ENCODE measurements around the gene INPP5F.

Gene INPP5F, protein sequence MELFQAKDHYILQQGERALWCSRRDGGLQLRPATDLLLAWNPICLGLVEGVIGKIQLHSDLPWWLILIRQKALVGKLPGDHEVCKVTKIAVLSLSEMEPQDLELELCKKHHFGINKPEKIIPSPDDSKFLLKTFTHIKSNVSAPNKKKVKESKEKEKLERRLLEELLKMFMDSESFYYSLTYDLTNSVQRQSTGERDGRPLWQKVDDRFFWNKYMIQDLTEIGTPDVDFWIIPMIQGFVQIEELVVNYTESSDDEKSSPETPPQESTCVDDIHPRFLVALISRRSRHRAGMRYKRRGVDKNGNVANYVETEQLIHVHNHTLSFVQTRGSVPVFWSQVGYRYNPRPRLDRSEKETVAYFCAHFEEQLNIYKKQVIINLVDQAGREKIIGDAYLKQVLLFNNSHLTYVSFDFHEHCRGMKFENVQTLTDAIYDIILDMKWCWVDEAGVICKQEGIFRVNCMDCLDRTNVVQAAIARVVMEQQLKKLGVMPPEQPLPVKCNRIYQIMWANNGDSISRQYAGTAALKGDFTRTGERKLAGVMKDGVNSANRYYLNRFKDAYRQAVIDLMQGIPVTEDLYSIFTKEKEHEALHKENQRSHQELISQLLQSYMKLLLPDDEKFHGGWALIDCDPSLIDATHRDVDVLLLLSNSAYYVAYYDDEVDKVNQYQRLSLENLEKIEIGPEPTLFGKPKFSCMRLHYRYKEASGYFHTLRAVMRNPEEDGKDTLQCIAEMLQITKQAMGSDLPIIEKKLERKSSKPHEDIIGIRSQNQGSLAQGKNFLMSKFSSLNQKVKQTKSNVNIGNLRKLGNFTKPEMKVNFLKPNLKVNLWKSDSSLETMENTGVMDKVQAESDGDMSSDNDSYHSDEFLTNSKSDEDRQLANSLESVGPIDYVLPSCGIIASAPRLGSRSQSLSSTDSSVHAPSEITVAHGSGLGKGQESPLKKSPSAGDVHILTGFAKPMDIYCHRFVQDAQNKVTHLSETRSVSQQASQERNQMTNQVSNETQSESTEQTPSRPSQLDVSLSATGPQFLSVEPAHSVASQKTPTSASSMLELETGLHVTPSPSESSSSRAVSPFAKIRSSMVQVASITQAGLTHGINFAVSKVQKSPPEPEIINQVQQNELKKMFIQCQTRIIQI

DNA sequence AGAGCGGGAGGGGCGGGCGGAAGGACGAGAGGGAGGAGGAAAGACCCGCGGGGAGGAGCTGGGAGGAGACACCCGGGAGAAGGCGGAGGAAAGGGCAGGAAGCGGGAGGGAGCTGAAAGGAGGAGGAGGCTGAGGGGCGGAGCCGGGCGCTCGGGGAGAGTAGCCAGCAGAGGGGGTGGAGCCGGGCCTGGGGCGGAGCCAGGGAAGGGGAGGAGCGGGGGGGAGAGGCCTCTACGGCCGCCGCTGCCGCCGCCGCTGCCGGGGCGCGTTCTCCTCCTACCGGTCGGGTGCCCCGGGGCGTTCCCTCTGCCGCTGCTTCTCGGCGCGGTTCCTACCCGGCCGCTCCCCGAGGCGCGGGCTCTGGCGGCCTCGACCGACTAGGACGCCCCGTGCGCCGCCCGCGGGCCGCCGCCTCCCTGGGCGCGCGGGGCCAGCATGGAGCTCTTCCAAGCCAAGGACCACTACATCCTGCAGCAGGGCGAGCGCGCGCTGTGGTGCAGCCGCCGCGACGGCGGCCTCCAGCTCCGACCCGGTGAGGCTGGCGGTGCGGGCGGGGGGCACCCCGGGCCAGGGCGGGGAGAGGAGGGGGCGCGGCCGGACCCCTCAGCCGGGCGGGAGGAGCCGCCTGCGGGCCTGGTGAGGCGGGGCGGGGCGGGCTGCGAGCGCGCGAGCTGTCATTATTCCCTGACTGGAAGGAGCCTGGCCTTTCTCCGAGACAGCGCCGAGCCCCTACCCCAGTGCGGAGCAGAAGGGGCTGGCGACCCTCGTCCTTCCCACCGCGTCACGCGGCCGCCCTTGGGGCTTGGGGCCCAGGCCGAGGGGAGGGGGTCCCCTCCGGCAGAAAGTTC, at the start of gene INPP5F:
Gene INPP5F, plus strand, starts transcription at position 223 of the 848 bp plus-strand sequence. Its CDS starts 213 bp downstream, at position 436.
- peak; percentile 99 for DNase-seq

DNA sequence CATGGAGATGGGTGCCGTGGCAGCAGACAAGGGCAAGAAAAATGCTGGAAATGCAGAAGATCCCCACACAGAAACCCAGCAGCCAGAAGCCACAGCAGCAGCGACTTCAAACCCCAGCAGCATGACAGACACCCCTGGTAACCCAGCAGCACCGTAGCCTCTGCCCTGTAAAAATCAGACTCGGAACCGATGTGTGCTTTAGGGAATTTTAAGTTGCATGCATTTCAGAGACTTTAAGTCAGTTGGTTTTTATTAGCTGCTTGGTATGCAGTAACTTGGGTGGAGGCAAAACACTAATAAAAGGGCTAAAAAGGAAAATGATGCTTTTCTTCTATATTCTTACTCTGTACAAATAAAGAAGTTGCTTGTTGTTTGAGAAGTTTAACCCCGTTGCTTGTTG, 48.7 kb upstream of the INPP5F start:
- no peak for DNase-seq

DNA sequence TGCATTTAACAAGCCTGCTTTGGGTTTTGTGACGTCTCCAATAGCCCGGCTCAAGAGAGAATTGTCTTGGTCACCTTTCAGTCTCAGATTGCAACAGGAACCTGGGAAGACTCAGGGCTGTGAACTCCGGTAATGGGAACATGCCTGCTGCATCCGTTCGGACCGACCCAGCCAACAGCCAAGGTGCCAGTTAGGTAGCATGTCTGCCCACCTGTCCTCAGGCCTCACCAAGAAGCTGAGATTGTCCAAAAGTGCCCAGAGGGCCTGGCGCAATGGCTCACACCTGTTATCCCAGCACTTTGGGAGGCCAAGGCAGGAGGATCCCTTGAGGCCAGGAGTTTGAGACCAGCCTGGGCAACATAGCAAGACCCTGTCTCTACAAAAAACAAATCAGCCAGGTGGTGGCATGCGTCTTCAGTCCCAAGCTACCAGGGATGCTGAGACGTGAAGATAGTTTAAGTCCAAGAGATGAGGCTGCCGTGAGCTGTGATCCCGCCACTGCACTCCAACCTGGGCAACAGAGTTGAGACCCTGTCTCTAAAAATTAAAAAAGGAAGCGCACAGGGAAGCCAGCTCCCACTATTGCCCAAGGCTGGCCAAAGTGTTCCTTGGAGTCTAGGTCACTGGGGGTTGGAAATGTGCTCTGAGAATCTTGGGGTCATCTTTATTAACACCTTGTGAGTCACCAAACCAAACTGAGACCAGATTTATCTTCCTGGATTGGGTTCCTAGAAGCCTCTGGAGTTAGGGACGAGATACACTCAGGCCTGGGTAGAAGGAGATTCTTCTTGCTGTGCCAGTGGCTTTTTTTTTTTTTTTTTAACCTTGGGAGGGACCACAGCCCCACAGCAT, 47.7 kb upstream of the INPP5F start:
- DNase-seq, result no peak

DNA sequence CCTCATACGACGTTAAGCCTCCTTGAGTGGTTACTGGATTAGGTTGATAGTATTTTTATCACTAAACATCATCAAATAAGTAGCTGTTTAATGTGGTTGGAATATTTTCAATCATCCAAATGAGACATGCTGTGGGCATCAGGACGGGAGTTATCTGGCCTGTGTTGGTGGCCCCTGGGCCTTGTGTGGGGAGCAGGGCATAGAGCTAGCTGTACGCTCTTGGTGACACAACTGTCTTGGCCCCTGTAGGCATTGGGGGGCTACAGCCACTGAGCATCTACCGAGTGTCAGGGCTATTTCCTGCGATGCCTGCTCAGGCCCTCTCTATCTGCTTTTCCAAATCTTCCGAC, 46.4 kb upstream of the INPP5F start:
- DNase-seq, result no peak

DNA sequence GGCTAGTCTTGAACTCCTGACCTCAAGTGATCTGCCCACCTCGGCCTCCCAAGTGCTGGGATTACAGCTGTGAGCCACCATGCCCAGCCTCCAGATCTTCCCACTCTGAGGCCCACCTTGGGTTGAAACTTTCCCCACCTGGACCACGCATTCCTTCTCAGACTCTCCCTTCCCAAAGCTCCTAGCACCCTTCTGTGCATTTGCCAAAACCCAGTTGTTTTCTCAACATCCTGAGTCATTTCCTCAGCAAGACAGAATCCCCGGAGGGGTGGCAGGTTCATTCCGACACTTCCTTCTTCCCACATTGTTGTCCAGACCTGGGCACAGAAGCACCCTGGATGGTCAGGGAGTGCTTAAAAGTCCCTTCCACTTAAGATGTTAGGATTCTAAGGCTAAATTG, 45.8 kb upstream of the INPP5F start:
- DNase-seq, result no peak

DNA sequence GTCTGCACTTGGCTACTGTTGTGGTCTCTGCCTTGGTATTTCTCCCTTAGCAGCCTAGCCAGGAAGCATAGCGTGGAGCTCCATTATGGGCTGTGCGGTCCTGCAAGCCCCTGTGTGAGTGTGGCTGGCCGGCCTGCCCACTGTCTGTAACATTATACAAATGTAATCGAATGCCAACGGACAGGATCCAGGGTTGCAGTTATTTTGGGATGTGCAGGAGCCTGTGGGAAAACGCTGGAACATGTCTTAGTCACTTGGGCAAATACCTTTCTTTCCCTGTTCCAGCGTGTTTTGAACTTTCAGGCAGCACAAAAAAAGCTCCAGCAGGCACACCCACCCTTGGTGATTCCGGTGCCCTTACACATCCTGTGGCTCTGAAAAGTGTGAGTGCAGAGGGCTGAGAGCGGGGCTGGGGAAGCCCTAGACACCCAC, 45.2 kb upstream of the INPP5F start:
- DNase-seq, result no peak

DNA sequence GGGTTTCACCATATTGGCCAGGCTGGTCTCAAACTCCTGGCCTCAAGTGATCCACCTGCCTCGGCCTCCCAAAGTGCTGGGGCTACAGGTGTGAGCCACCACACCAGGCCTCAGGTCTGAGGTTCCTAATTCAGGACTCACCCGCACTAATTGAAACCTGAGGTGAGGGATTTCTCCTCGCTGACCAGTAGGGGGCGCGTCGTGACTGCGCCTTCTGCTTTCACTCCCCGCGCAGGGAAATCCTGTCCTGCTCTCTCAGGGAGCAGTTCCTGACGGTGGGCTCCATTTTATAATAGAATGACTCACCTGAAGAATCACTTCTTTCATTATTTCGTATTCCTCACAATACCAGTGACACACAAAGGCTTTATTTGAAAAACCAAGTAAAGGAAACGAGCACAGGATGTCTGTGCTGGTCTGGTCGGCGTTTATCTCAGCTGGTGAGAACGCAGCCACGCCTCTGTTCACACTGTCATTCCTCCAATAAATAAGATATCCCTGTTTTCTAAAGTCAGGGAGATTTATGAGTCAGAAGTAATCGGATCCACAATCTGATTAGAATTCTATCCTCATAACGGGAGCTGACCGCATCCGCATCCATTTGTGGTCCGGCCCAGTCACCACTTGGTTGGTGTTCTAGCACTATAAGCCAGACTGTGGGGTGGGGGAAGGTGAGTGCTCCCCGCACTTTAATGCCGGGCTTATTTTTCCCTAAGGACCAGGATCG, 39.2 kb upstream of the INPP5F start:
- DNase-seq, result peak; percentile 86

DNA sequence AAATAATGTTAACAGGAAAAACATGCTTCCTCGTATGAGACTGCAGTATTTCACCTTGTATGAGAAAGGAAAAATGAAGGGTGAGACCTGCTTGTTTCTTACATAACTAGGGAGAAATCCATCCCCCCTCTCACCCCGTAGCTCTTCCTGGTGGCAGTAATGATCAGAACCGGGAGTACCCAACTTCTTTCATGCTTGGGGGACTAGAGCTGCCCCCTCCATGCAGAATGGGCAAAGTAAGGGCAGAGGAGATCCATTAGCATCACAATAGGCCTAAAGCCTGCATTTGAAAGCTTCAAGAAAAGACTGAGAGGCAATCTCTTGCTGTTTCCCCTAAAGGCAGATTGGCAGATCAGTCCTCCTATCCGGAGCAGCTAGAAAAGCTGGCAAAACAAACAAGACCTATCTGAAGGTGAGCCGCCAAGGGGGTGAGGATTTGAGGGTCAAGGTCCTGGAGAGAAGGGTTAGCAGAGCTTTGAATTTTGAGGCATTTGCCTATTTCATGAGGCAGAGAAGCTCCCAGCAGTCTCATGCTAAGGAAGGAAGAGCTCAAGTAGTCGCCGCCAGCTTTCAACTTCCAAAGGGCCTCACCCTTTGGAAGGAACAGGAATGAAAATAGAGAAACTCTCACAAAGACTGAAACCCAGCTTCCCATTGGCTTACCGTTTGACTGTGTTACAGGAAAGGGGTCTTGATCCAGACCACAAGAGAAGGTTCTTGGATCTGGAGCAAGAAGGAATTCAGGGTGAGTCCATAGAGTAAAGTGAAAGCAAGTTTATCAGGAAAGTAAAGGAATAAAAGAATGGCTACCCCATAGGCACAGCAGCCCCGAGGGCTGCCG, 38.4 kb upstream of the INPP5F start:
- DNase-seq, result no peak

DNA sequence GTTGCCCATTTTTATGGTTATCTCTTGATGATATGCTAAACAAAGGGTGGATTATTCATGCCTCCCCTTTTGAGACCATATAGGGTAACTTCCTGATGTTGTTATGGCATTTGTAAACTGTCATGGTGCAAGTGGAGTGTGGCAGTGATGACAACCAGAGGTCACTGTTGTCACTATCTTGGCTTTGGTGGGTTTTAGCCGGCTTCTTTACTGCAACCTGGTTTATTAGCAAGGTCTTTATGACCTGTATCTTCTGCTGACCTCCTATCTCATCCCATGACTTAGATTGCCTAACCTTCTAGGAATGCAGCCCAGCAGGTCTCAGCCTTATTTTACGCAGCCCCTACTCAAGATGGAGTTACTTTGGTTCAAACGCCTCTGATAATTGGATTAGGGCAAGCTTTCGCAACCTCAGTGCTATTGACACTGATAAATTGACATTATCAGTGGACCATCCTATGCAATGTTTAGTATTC, 37.8 kb upstream of the INPP5F start:
- DNase-seq, result no peak

DNA sequence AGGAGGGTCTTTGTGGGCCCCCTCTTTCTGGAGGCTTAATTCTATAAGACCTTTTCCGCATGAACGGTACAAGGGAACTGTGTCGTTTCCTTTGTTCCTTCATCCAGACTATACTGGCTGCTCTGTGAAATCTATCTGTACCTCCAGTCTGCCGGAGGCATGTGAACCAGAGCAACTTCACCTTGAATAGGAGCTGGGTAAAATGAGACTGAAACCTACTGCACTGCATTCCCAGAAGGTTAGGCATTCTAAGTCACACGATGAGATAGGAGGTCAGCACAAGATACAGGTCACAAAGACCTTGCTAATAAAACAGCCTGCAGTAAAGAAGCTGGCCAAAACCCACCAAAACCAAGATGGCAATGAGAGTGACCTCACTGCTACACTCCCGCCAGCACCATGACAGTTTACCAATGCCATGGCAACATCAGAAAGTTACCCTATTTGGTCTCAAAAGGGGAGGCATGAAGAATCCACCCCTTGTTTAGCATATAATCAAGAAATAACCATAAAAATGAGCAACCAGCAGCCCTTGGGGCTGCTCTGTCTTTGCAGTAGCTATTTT, 36.8 kb upstream of the INPP5F start:
- DNase-seq, result no peak

DNA sequence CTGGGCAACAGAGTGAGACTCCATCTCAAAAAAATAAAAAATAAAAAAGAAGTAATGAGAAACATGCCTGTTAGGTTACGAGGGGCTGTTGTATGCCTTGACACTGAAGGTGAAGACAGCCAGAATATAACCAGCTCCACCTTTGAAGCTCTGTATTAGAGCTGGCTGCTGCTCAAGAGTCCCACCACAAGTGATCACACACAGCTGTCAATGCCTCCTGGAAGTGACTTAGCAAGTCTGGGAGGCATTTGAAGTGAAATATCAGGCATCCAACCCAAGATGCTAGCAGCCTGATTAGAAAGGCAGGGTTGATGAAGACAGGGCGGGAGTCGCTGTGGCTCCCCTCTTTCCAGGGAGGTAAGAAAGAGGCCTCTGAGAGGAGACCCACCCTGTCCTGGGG, 34.1 kb upstream of the INPP5F start:
- no peak for DNase-seq

DNA sequence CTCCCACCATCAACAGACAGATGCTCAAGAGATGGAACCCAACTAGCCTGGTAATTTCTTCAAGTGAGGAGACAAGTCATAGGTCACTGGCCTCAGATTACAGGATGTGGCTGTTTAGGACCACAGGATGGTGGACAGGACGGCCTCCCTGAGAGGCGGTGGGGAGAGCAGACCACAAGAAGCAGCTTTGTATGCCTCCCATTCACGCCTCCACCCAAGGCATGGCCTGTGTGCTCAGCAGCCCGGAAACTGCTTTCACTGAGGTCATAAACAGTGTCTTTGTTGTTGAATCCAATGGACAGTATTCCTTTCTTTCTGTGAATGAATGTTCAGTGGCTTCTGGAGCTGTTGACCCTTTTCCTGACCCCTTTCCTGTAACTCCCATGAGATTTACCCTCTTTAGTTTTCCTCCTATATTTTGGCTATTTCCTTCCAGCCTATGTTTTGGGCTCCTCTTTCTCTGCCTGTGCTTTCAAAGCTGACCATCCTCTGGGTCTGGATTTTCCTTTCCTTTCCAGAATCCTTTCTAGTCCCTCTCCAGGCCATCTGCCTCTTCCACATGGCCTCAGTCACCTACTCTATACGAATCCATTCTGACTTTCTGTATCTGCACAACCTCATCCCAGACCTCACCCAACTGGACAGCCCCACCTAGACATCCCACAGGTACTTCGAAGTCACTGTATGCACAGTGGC, 32.4 kb upstream of the INPP5F start:
- DNase-seq, result no peak

DNA sequence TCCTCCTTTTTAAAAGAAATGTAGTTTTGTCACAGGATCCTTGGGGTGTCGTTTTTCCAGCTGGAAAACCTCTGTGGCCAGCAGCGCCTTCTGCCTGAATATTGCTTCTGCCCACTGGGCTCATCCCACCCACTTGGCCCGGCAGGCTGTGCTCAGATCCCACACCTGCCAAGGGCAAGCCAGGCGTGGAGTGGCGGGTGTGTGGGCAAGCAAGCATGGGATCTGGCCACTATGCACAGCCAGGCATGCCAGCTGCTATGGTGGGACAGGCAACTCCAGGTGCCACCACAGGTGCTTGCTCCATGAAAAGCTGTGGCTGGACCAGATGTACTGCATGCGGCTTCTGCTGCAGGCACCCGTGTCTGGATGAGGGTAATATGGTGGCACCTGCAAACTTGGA, 31.2 kb upstream of the INPP5F start:
- DNase-seq, result no peak

DNA sequence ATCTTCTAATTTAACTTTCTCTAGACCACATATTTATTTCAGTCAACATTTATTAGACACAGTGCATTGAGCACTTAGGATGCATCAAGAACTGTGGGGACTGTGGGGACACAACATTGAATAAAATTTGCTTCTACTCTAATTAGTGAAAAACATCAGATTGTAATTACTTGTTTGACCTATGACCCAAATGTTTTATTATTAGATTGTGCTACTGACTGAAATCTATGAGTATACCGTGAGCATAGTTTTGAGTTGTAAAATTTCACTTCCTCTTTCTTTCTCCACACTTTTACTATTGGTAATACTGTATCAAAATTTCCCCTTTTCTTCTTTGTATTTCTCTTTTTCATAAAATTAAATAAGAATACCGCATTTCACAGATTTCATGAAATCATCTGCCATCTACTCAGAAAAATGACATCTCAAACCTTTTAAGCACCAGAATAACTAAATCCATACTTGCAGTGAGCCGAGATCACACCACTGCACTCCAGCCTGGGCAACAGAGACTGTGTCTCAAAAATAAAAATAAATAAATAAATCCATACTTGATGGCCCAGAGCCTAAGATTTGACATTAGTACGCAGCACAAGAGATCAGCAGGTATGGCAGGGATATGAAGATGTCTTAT, 25.4 kb upstream of the INPP5F start:
- no peak for DNase-seq

DNA sequence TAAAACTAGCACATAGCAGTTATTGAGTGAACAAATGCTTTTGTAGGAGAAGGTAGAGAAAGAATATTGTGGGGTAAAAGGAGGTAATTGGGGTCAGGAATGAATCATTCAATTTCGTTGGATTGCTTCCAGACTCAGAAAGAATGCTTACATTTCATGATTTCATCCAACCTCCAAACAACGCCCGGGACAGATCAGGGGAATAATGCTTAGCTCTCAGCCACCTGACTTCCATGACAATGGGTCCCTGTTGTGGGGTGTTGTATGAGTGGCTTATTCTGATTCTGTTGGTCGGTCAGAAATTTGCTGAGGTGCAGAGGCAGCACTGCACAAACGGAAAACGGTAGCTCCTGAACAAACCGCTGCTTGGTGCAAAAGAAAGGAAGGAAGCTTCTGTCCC, 24.0 kb upstream of the INPP5F start:
- DNase-seq, result no peak

DNA sequence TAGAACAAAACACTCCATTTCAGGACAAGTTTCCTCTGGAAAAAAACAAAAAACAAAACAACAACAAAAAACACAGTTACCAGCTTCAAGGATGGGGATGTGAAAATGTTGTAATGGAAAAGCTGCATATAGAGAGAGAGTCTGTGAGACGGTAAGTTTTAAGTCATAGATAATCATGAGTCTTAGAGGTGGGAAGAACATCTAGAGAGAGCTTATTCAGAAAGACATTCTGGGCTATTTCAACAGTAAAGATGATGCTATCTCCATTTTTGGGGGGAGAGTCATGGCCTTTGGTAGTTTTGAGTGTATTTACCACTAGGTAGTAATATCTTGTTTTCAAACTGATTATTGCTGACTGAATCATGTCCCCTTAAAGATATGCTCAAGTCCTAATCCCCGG, 23.3 kb upstream of the INPP5F start:
- no peak for DNase-seq

DNA sequence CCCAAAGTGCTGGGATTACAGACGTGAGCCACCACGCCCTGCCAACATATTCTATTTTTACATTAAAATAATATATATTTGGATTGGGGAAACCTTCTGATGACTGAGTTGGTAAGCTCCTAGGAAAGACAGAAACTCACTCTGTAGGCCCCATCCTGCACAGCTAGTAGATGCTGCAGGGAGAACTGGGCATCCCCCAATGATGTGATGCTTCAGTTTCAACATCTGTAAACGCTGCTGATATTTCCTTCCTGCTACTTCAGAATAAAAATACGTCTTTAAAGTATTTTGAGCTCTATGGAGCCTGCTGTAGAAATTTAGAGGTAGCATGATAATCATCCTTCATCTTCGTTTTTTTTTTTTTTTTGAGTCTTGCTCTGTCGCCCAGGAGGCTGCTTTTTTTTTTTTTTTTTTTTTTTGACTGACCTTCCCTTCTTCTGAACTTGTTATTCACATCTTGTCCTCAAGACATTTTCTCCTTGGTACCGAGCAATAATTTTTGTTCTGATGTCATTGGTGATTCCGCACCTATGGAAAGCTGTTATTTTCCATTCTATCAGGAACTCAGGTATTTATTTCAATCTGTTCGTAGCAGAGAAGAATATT, 21.8 kb upstream of the INPP5F start:
- DNase-seq, result no peak

DNA sequence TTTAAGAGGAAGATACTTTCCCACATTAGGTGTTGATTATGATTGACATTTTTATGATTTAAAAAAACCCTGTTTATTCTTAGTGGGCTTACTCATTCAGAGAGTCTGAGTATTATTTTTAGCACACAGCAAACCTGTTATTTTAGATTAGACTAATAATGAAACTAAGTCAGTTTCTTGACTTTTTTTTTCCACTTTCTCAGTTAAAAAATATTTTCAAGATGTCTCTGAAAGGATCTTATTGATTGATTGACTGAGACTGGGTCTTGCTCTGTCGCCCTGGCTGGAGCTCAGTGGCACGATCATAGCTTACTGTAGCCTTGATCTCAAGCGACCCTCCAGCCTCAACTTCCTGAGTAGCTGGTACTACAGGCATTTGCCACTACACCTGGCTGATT, 20.4 kb upstream of the INPP5F start:
- DNase-seq, result peak; percentile 13
